ENCODE measurements around the gene ABT1.

- no peak for TF ChIP-seq CTCF (conservative IDR thresholded peaks at IDR 0.05; ENCODE audit: low read depth in 2 of 2)
- no peak for TF ChIP-seq EZH2 (IDR thresholded peaks at IDR 0.05; ENCODE audit: low read depth, unreplicated experiment)
- TF ChIP-seq POLR2AphosphoS5 (IDR thresholded peaks at IDR 0.05; ENCODE audit: low read depth) = no peak
- TF ChIP-seq EZH2phosphoT487 (IDR thresholded peaks at IDR 0.05; ENCODE audit: unreplicated experiment) = no peak
- no peak for TF ChIP-seq CREB1 (CRISPR knock-in tag; IDR thresholded peaks at IDR 0.05; ENCODE audit: low read depth)
- no peak for TF ChIP-seq STAT1 (IDR thresholded peaks at IDR 0.05; ENCODE audit: unreplicated experiment)
- no peak for TF ChIP-seq ETS1 (IDR thresholded peaks at IDR 0.05)
Measured at GRCh38 chr6:26613689-26614683, 17.2 kb downstream of the ABT1 start.
